Glomerular endothelial cell (primary cell): ENCODE results near the gene IFT88. TPM values are rescaled to one million over a fixed set of nuclear protein-coding genes. Genes with fewer than 3 reads are reported as not detected.
"Not testable (repeated sequence)": the region's sequence is repeated elsewhere in the genome, so short reads cannot be mapped to it uniquely, and the experiment has no call there.

Experiments used
- DNase-seq: peaks from one replicate; pipeline ENCODE4 v3.0.0-alpha.2; 2011; ENCODE audit warnings: low read depth, low spot score; ENCODE audit errors: extremely low read depth
- total RNA-seq: library from RNA; depleted of rRNA; stranded (reverse); fragments of >200 nt; gene quantifications from 2 replicates; pipeline ENCODE4 v1.2.3, GENCODE V29; 2015

IFT88 gene
- total RNA-seq, 1 donor from 2014 or later, result 8.5 TPM

DNA sequence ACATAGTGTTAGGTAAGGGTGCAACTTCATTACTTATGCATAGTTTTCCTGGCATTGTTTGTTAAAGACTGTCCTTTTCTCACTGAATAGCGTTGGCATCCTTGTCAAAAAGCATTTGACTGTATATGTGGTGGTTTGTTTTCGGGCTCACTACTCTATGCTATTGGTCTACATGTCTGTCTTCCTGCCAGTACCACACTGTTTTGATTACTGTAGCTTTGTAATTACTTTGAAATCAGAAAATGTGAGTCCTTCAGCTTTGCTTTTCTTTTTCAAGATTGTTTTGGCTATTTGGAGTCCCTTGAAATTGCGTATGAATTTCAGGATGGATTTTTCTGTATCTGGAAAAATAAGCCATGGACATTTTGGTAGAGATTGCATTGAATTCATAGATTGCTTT, 56.0 kb downstream of the IFT88 start:
- DNase-seq, result no peak

DNA sequence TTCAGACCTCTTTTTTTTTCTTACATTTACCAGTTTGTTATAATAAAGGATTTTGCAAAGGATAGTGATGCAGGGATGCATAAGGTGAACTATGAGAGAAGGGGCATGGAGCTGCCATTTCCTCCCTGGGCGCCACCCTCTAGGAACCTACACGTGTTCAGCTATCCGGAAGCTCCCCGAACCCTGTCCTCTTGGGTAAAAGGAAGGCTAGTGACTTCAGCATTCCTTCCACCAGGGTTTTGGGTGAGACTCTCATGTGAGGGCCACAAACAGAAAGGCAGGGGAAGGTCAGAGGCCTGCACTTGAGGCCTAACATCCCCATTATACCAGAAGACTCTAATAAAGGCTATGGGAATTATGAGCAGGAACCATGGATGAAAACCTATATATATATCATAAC, 57.3 kb downstream of the IFT88 start:
- DNase-seq, result no peak

GRCh38 chr13:20633802-20634201, 66.8 kb downstream of the IFT88 start:
- DNase-seq, result no peak

DNA sequence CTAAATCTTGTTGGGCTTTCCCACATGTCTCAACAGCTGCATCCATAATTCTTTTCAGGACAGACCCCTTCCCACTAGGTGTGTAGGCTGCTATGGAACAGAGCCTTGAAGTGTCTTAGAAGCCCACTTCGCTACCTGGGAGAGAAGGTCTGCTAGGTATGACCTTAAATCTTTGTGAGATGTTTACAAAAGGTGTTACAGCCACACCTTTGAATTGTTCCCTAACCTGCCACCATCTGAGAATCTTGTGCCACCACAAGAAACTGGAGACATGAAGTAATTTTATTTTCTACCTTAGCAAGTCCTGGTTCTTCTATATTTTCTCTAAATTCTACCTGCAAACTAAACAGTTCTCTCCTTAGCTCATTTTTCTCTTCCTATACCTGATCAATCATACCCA, 69.1 kb downstream of the IFT88 start:
- DNase-seq, result no peak

DNA sequence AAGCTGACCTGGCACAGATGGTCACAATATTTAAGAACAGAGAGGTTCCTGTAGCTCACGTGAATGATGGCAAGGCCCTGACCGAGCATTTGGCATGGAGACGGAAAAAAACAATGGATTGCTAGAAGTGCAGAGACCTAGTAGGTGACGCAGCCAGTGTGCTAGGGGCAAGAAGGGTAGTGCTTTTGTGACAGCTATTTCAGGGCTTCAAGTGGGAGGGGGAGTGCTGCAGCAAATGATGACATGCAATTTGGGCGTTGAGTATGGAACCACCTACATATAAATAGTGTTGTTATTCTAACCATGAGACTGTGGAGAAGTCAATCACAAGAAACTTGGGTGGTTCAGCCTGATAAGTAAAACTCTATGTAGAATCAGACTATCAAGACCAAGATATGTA, 70.9 kb downstream of the IFT88 start:
- DNase-seq, result no peak

GRCh38 chr13:20647758-20648157, 80.8 kb downstream of the IFT88 start:
- no peak for DNase-seq

- DNase-seq, result no peak
Measured at GRCh38 chr13:20652946-20653345, 86.0 kb downstream of the IFT88 start.

- peak; percentile 25 for DNase-seq
Measured at GRCh38 chr13:20654156-20654555, 87.2 kb downstream of the IFT88 start.

DNA sequence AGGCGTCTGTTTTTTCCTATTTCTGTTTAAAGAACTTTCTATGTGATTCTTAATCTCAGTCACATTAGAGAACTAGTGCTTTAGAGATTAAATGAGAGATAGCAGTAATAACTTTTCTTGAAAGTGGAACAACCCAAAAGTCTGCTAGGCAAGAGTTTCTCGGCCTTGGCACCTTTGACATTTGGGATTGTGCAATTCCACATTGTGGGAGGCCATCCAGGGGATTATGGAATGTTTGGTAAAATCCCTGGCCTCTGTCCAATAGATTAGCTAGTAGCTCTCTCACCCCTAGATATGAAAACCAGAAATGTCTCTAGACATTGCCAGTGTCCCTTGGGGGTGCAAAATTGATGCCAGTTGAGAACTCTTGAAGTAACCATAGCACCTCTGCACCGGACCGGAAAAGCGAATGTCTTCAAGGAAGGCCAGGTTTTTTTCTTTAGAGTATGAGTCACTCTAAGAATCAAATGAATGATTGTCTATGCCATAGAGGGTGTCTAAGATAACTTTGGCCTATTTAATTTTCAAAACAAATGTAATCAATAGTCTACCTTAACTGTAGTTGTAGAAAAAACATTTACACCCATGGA, 91.6 kb downstream of the IFT88 start:
- no peak for DNase-seq

DNA sequence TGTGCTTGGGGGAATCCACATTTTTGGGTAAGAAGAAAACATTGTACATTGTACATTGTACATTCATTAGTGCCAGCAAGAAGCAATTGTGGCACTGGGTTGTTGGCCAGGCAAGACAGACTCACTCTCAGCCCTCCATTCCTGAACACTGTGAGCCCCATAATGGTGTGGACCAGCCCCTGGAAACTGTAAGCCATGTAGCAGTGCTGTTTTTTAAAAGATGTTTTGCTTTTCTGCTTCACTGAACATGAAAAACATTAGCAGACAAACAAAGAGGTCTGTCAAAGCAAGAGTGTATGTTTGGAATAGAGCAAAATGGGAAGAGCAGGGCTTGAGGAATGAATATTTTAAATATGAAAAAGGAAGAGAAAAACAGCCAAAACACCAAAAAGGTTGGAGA, 97.4 kb downstream of the IFT88 start:
- no peak for DNase-seq

DNA sequence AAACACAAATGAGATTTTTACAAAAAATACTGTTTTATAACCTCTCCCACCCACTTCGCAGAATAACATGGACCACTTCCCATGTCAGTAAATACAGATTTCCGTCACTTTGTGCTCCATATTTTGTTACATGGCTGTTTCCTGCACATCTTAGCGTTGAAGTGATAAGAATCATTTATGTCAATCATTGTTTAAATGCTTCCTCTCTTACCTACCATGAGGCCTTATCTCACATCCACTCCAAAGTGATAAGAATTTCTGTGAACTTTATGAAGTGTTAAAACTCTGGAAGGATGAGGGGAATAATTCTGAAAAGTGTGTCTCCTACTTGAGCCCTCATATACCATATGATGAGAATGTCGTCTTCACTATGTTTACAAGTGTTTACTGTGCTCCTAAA, 100.0 kb downstream of the IFT88 start:
- DNase-seq, result no peak

DNA sequence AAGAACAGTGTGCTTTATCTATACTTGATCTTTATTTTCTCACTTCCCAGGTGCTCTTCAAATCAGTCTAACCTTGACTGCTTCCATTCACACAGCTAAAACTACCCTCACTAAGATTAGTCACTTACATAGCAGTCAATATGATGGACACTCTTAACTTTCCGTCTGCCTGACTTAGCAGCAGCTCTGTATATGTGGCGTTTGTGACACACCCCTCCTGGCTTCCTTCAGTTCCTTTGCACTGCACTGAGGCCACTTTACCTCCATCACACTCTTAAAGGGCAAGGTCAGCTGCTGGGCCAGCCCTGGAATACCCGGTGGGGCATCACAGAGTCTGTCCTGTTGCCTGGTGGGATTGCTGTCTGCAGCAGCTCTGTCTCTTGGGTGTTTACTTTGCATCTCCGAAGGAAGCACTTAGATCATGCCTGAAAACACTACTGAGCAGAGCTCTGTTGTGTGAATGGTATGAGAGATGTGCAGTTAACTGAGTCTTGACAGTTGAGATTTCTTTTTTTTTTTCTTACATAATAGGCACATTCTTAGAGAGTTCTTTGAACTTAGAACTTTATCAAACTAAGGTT, 101.0 kb downstream of the IFT88 start:
- DNase-seq, result no peak

DNA sequence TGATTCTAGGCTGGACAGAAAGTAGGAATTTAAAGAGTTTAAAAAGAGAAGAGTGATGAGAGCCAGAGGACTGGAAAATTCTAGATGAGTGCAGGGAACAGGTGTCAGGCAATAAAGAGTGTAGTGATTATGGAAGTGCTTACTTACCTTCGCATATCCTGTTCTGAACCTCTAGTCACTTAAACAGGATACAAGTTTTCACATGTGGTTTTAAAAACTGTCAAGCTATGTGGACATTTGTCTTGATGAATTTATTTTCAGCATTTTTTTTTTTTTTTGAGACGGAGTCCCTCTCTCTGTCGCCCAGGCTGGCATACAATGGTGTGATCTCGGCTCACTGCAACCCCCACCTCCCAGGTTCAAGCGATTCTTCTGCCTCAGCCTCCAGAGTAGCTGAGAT, 102.2 kb downstream of the IFT88 start:
- DNase-seq, result no peak

- DNase-seq, result no peak
Measured at GRCh38 chr13:20671789-20672188, 104.8 kb downstream of the IFT88 start.

- DNase-seq, result no peak
Measured at GRCh38 chr13:20672772-20673171, 105.8 kb downstream of the IFT88 start.

DNA sequence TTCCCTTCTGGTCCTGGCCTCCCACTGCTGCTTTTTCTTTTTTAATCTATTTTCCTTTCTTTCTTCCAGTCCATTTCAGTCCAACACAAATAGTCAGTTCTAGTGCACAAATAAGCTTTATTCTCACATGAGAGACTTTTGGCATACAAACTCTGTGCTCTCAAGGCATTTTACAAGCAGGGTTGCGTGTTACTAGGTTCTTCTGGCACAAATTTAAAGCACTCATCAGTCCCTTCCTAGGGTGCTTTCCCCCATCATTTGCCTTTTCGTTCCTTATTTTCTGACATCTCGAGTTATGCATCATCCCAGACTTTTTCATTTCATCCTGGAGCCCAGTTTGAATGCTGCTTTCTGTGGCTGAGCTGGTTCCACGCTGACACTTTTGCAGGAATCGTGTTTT, 106.8 kb downstream of the IFT88 start:
- DNase-seq, result no peak

DNA sequence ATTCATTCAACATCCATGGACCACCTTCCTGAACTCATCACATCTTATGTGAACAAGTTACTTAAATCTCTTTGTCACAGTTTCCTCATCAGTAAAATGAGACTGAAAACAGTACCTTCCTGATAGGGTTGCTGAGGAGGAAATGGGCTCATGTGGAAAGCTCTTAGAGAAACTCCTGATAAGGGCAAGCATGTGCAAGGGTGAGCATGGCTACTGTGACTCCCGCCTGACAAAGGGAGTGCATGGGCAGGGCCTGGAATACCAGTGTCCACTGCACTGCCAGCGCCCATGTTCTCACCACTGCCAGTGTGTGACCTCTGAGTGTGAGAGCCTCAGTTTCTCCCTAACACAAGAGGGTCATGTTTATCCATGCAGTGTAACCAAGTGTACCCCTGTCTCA, 109.3 kb downstream of the IFT88 start:
- DNase-seq, result no peak

DNA sequence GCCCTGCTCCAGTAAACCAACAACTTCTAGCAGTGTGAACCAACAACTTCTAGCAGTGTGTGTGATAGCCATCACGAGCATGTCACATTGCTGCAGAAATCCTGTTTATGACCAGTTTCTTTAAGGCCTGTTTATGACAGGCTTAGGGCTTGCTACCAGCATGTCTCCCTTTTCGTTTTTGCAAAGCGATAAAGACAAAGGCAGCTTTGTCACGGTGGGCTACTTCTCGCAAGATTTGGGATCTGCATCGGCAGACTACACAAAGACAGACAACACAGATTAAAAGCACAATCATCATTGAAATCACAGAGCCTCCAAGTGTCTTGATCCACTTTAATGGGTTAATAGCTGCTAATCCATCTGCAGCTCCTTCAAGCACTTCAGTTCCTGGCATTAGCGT, 111.6 kb downstream of the IFT88 start:
- not testable (repeated sequence) for DNase-seq

GRCh38 chr13:20679879-20680278, 112.9 kb downstream of the IFT88 start:
- no peak for DNase-seq

DNA sequence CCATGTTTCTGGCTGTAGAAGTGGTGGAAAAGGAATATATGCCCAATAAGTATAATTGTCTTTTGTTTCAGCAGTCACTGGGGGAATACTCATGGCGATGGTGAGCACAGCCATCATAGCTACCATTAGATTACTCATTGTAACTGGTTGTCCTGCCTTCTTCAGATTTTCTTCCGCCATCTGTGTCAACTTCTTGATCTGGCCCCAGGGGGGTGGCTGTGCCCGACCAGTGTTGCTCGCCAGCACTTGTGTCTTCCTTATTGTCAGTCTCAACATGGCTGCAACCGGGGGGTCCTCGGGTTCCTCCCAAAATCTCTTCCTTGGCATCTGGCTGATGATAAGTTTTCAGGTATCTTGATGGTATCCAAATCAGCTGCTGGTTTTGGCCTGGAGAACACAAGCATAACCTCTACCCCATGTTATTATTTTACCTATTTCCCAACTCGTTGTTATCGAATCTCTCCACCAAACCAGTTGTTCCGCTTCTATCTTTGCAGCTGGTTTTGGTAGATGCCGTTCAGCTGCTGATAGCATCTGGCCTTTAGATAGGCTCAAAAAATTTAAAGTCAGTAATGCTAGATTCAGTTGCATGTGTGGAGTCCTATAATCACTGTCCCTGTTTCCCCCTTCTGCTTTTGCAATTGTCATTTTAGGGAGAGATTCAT, 113.6 kb downstream of the IFT88 start:
- no peak for DNase-seq

GRCh38 chr13:20681481-20681880, 114.5 kb downstream of the IFT88 start:
- not testable (repeated sequence) for DNase-seq

- no peak for DNase-seq
Measured at GRCh38 chr13:20682061-20682460, 115.1 kb downstream of the IFT88 start.

DNA sequence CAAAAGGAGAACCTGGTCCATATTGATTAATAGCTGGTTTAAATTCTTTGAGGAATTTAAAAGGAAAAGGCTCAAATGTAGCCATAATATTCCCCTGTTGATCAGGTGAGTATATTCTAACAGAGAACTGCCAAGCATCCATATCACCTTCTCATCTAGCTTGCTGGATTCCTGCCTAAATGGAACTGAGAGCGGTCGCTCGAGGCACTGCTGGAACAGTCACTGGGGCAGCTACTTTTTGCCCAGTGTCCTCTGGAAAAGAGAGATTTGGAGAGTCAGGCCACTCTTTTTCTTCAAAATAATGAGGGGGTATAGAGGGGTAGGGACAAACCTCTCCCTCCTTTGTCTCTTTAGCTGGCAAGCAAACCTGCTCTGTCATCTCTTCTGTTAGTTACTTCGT, 117.1 kb downstream of the IFT88 start:
- DNase-seq, result no peak
